ENCODE data around the gene AP2M1. TPM values are rescaled to one million over a fixed set of nuclear protein-coding genes. Genes with fewer than 3 reads are reported as not detected.

Gene AP2M1
- total and polyA plus RNA-seq, 2 donors (not counting 1 experiment from before 2014, with no cell fraction given), result 430 to 746 TPM

- peaks cover 4% of the 10 kb centered on the region for H3K4me1 ChIP-seq (ENCODE audit: control insufficient read depth, extremely low read depth, insufficient read depth, low read length)
- H3K36me3 ChIP-seq (ENCODE audit: control insufficient read depth, insufficient read depth, low read length), result no peaks in the 10 kb centered on the region
- peak within 1 kb of the TSS; percentile 68 for H3K4me2 ChIP-seq (ENCODE audit: extremely low read depth, insufficient read depth, low read length)
- no peaks in the 10 kb centered on the region for H3K79me2 ChIP-seq (ENCODE audit: control insufficient read depth, insufficient read depth, low read length)
- peak; percentile 96 for TF ChIP-seq EZH2 (IDR thresholded peaks at IDR 0.05; ENCODE audit: low read length, missing control alignments)
- TF ChIP-seq CTCF (conservative IDR thresholded peaks at IDR 0.05 in 1 of 2, IDR thresholded peaks at IDR 0.05 in 1 of 2; ENCODE audit: low read depth in 1 of 2, low read length in 2 of 2), result no peak
- peak within 1 kb of the TSS in 3 of 4 experiments; percentile 10 to 44 (median 30) for H3K4me3 ChIP-seq (replicated peaks in 1 of 4; ENCODE audit: control extremely low read depth in 1 of 4, insufficient read depth in 1 of 4, low read depth in 3 of 4, low read length in 4 of 4)
- H3K9me3 ChIP-seq (ENCODE audit: control insufficient read depth, insufficient read depth, low read depth, low read length), result no peaks in the 10 kb centered on the region
- no peaks in the 10 kb centered on the region for H4K20me1 ChIP-seq (ENCODE audit: control insufficient read depth, extremely low read depth, insufficient read depth, low read length)
- H3K9ac ChIP-seq (ENCODE audit: insufficient read depth, low read length), result no peak within 1 kb of the TSS
- peaks cover 49% of the 10 kb centered on the region for H3K27me3 ChIP-seq (ENCODE audit: control insufficient read depth, insufficient read depth, low read length)
- DNase-seq (ENCODE audit: low read depth in 2 of 2), result peak; percentile 6 to 44
- no peak within 1 kb of the TSS for H2AFZ ChIP-seq (ENCODE audit: low read length)
- H3K27ac ChIP-seq (ENCODE audit: insufficient read depth, low read length), result no peak within 1 kb of the TSS
Observed at GRCh38 chr3:184229394-184230080, 54.9 kb downstream of the AP2M1 start, which contains the start of gene VWA5B2. VWA5B2 (plus strand) TSS chr3:184229585; CDS start chr3:184230529, 944 bp downstream.

DNA sequence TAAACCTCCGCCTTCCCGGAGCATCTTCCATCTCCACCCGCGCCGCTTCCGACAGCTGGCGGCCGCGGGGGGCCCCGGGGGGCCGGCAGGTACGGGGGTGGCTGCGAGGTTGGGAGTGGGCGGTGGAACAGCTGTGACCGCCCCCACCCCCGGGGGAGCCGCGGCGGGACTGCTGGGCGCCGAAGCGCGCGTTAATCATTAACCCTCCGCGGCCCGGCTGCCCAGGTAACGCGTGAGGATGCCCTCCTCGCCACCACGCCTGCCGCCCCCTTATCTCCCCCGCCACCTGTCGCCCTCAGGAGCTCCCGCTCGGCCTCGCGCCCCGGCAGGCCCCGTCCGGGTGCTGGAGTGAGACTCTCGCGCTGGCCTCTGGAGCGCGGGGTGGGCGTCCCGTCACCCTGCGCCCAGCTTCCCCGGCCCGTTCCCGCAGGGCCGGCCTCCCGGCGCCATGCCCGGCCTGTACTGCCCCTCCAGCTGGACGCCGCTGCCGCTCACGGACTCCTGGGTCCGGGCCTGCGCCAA, 55.5 kb downstream of the AP2M1 start:
- Histone ChIP-seq H4K20me1 (ENCODE audit: control insufficient read depth, extremely low read depth, insufficient read depth, low read length) (no peaks in the 10 kb centered on the region), H3K9ac (ENCODE audit: insufficient read depth, low read length) (no peak overlapping the region), H3K27me3 (ENCODE audit: control insufficient read depth, insufficient read depth, low read length) (peaks cover 49% of the 10 kb centered on the region), H3K4me2 (ENCODE audit: extremely low read depth, insufficient read depth, low read length) (no peak overlapping the region), H2AFZ (ENCODE audit: low read length) (no peak overlapping the region), H3K79me2 (ENCODE audit: control insufficient read depth, insufficient read depth, low read length) (no peaks in the 10 kb centered on the region), H3K4me1 (ENCODE audit: control insufficient read depth, extremely low read depth, insufficient read depth, low read length) (peaks cover 4% of the 10 kb centered on the region), H3K4me3 (replicated peaks in 1 of 4; ENCODE audit: control extremely low read depth in 1 of 4, insufficient read depth in 1 of 4, low read depth in 3 of 4, low read length in 4 of 4) (no peak overlapping the region), H3K27ac (ENCODE audit: insufficient read depth, low read length) (no peak overlapping the region), H3K36me3 (ENCODE audit: control insufficient read depth, insufficient read depth, low read length) (no peaks in the 10 kb centered on the region), H3K9me3 (ENCODE audit: control insufficient read depth, insufficient read depth, low read depth, low read length) (no peaks in the 10 kb centered on the region)
- TF ChIP-seq CTCF (conservative IDR thresholded peaks at IDR 0.05 in 1 of 2, IDR thresholded peaks at IDR 0.05 in 1 of 2; ENCODE audit: low read depth in 1 of 2, low read length in 2 of 2) (no peak), EZH2 (IDR thresholded peaks at IDR 0.05; ENCODE audit: low read length, missing control alignments) (no peak)
- DNase-seq (ENCODE audit: low read depth in 2 of 2), result no peak

GRCh38 chr3:184230603-184231528, 56.2 kb downstream of the AP2M1 start:
- DNase-seq (ENCODE audit: low read depth in 2 of 2), result no peak
- H3K4me2 ChIP-seq (ENCODE audit: extremely low read depth, insufficient read depth, low read length), result no peak overlapping the region
- H3K4me1 ChIP-seq (ENCODE audit: control insufficient read depth, extremely low read depth, insufficient read depth, low read length), result peaks cover 4% of the 10 kb centered on the region
- TF ChIP-seq EZH2 (IDR thresholded peaks at IDR 0.05; ENCODE audit: low read length, missing control alignments), result peak; percentile 92
- TF ChIP-seq CTCF (conservative IDR thresholded peaks at IDR 0.05 in 1 of 2, IDR thresholded peaks at IDR 0.05 in 1 of 2; ENCODE audit: low read depth in 1 of 2, low read length in 2 of 2), result no peak
- H3K4me3 ChIP-seq (replicated peaks in 1 of 4; ENCODE audit: control extremely low read depth in 1 of 4, insufficient read depth in 1 of 4, low read depth in 3 of 4, low read length in 4 of 4), result no peak overlapping the region
- no peaks in the 10 kb centered on the region for H3K79me2 ChIP-seq (ENCODE audit: control insufficient read depth, insufficient read depth, low read length)
- no peaks in the 10 kb centered on the region for H3K9me3 ChIP-seq (ENCODE audit: control insufficient read depth, insufficient read depth, low read depth, low read length)
- H2AFZ ChIP-seq (ENCODE audit: low read length), result no peak overlapping the region
- H3K27ac ChIP-seq (ENCODE audit: insufficient read depth, low read length), result no peak overlapping the region
- H3K36me3 ChIP-seq (ENCODE audit: control insufficient read depth, insufficient read depth, low read length), result no peaks in the 10 kb centered on the region
- peaks cover 49% of the 10 kb centered on the region for H3K27me3 ChIP-seq (ENCODE audit: control insufficient read depth, insufficient read depth, low read length)
- no peaks in the 10 kb centered on the region for H4K20me1 ChIP-seq (ENCODE audit: control insufficient read depth, extremely low read depth, insufficient read depth, low read length)
- no peak overlapping the region for H3K9ac ChIP-seq (ENCODE audit: insufficient read depth, low read length)
